Measurements from ENCODE around the gene KATNB1. TPM values are rescaled to one million over a fixed set of nuclear protein-coding genes. Genes with fewer than 3 reads are reported as not detected.

Gene KATNB1
- total and polyA plus RNA-seq, 2 experiments from 2014 or later, result 31.4 to 65.9 TPM

GRCh38 chr16:57708168-57708567, 27.4 kb upstream of the KATNB1 start:
- no peak overlapping the region for H3K4me3 Mint-ChIP-seq
- no peak for DNase-seq (ENCODE audit: low spot score)

More at GRCh38 chr16:57708168-57708567, 27.4 kb upstream of the KATNB1 start:
- peaks cover 5% of the 10 kb centered on the region for H3K27me3 Mint-ChIP-seq (ENCODE audit: insufficient read depth, low read depth, poor library complexity)
- Histone ChIP-seq H4K20me1 (replicated peaks; ENCODE audit: insufficient read depth) (no peaks in the 10 kb centered on the region), H3K27me3 (ENCODE audit: insufficient read depth) (no peaks in the 10 kb centered on the region), H3K4me3 (no peak overlapping the region), H3F3A (replicated peaks; ENCODE audit: low read depth) (no peaks in the 10 kb centered on the region), H3K4me2 (no peak overlapping the region), H3K4me1 (ENCODE audit: insufficient read depth) (no peaks in the 10 kb centered on the region), H3K27ac (ENCODE audit: low read depth) (no peak overlapping the region), H3K79me2 (replicated peaks; ENCODE audit: insufficient read depth) (no peaks in the 10 kb centered on the region), H3K9me2 (ENCODE audit: insufficient read depth) (no peaks in the 10 kb centered on the region), H3K36me3 (ENCODE audit: insufficient read depth) (no peaks in the 10 kb centered on the region), H2AFZ (no peak overlapping the region)
- H3K27ac Mint-ChIP-seq, result no peak overlapping the region
- TF ChIP-seq ETS1 (IDR thresholded peaks at IDR 0.05) (no peak), STAT1 (IDR thresholded peaks at IDR 0.05; ENCODE audit: unreplicated experiment) (no peak), CTCF (conservative IDR thresholded peaks at IDR 0.05; ENCODE audit: low read depth in 2 of 2) (no peak), EZH2 (IDR thresholded peaks at IDR 0.05; ENCODE audit: low read depth, unreplicated experiment) (no peak), ZNF331 (CRISPR knock-in tag; IDR thresholded peaks at IDR 0.05; ENCODE audit: low read depth) (no peak), ZNF462 (CRISPR knock-in tag; IDR thresholded peaks at IDR 0.05) (no peak), ZNF114 (CRISPR knock-in tag; IDR thresholded peaks at IDR 0.05) (no peak), CREB1 (CRISPR knock-in tag; IDR thresholded peaks at IDR 0.05; ENCODE audit: low read depth) (no peak), JUNB (IDR thresholded peaks at IDR 0.05; ENCODE audit: unreplicated experiment) (no peak), POLR2AphosphoS5 (IDR thresholded peaks at IDR 0.05; ENCODE audit: low read depth) (no peak), NANOG (IDR thresholded peaks at IDR 0.05; ENCODE audit: borderline replicate concordance) (no peak), REST (IDR thresholded peaks at IDR 0.05; ENCODE audit: unreplicated experiment) (no peak)
- no peak for ATAC-seq
- peaks cover 5% of the 10 kb centered on the region; the same call in 2 of the 3 replicates for H3K4me1 Mint-ChIP-seq
- no peaks in the 10 kb centered on the region for H3K36me3 Mint-ChIP-seq (ENCODE audit: low read depth)
- peaks cover 3% of the 10 kb centered on the region; the same call in 2 of the 3 replicates for H3K9me3 Mint-ChIP-seq

Measured in GM23338 (cell line).